Dermis blood vessel endothelial cell (primary cell): Measurements from ENCODE around the gene TAF10. TPM values are rescaled to one million over a fixed set of nuclear protein-coding genes. Genes with fewer than 3 reads are reported as not detected.

Experiments used
- DNase-seq: peaks from one replicate; pipeline ENCODE4 v3.0.0; 2010
- total RNA-seq: library from RNA; depleted of rRNA; stranded (reverse); fragments of >200 nt; gene quantifications from 2 replicates; pipeline ENCODE4 v1.2.3, GENCODE V29; 2014

Gene TAF10
- total RNA-seq, 1 donor from 2014 or later = 34.2 TPM

- no peak for DNase-seq
Observed at GRCh38 chr11:6607190-6607795, 4.7 kb downstream of the TAF10 start.

GRCh38 chr11:6606471-6607189 lies 5.4 kb downstream of the TAF10 start:
- peak; percentile 97 for DNase-seq

- DNase-seq = no peak
Observed at GRCh38 chr11:6604790-6605189, 7.2 kb downstream of the TAF10 start.

- peak; percentile 77 for DNase-seq
Observed at GRCh38 chr11:6604081-6604626, 7.9 kb downstream of the TAF10 start.

- peak; percentile 95 for DNase-seq
Observed at GRCh38 chr11:6603287-6604080, 8.5 kb downstream of the TAF10 start, which contains the start of the genes ILK and RRP8. Gene ILK (plus strand): TSS chr11:6603774. CDS start chr11:6604272, 498 bp downstream. Gene RRP8 (minus strand): TSS chr11:6603616. CDS start chr11:6603502, 114 bp downstream.

GRCh38 chr11:6602096-6602940 lies 9.7 kb downstream of the TAF10 start:
- DNase-seq = no peak

- no peak for DNase-seq
Observed at GRCh38 chr11:6601041-6601461, 11.0 kb downstream of the TAF10 start.

- DNase-seq = no peak
Observed at GRCh38 chr11:6599881-6600390, 12.1 kb downstream of the TAF10 start.

- no peak for DNase-seq
Observed at GRCh38 chr11:6599449-6599848, 12.6 kb downstream of the TAF10 start.

- DNase-seq = no peak
Observed at GRCh38 chr11:6598555-6598954, 13.5 kb downstream of the TAF10 start.

GRCh38 chr11:6596239-6596877 lies 15.7 kb downstream of the TAF10 start:
- no peak for DNase-seq

GRCh38 chr11:6594142-6594768 lies 17.8 kb downstream of the TAF10 start:
- DNase-seq = no peak

- no peak for DNase-seq
Observed at GRCh38 chr11:6588018-6588417, 24.0 kb downstream of the TAF10 start.

GRCh38 chr11:6587360-6587953 lies 24.6 kb downstream of the TAF10 start:
- DNase-seq = no peak

- no peak for DNase-seq
Observed at GRCh38 chr11:6586434-6587359, 25.3 kb downstream of the TAF10 start.

GRCh38 chr11:6584528-6584927 lies 27.5 kb downstream of the TAF10 start:
- no peak for DNase-seq

- no peak for DNase-seq
Observed at GRCh38 chr11:6583584-6583983, 28.4 kb downstream of the TAF10 start.

GRCh38 chr11:6579681-6580080 lies 32.3 kb downstream of the TAF10 start:
- no peak for DNase-seq

GRCh38 chr11:6578134-6578533 lies 33.9 kb downstream of the TAF10 start:
- no peak for DNase-seq
